Measurements from ENCODE around the gene C1orf35.

Gene C1orf35

GRCh38 chr1:228063251-228064191 is 39.6 kb downstream of the C1orf35 start:
- no peak overlapping the region for H3K4me3 ChIP-seq (ENCODE audit: low read depth, low read length)
- no peak for DNase-seq (ENCODE audit: low read depth)
- TF ChIP-seq CTCF (IDR thresholded peaks at IDR 0.05; ENCODE audit: low read depth, low read length, missing control alignments), result no peak
- in situ Hi-C loops (cut with HindIII; ENCODE audit: low sequenced_read_pairs), result no loop called here

- H3K4me3 ChIP-seq (ENCODE audit: low read depth, low read length), result no peak overlapping the region
- DNase-seq (ENCODE audit: low read depth), result no peak
- TF ChIP-seq CTCF (IDR thresholded peaks at IDR 0.05; ENCODE audit: low read depth, low read length, missing control alignments), result no peak
- in situ Hi-C loops (cut with HindIII; ENCODE audit: low sequenced_read_pairs), result no loop called here
Measured at GRCh38 chr1:228062812-228063211, 40.3 kb downstream of the C1orf35 start.

GRCh38 chr1:228062085-228062791 is 40.9 kb downstream of the C1orf35 start:
- DNase-seq (ENCODE audit: low read depth), result no peak
- in situ Hi-C loops (cut with HindIII; ENCODE audit: low sequenced_read_pairs), result no loop called here
- TF ChIP-seq CTCF (IDR thresholded peaks at IDR 0.05; ENCODE audit: low read depth, low read length, missing control alignments), result no peak
- H3K4me3 ChIP-seq (ENCODE audit: low read depth, low read length), result no peak overlapping the region

GRCh38 chr1:228061411-228062084 is 41.6 kb downstream of the C1orf35 start:
- no peak overlapping the region for H3K4me3 ChIP-seq (ENCODE audit: low read depth, low read length)
- DNase-seq (ENCODE audit: low read depth), result no peak
- TF ChIP-seq CTCF (IDR thresholded peaks at IDR 0.05; ENCODE audit: low read depth, low read length, missing control alignments), result no peak
- in situ Hi-C loops (cut with HindIII; ENCODE audit: low sequenced_read_pairs), result no loop called here

GRCh38 chr1:228060458-228061190 is 42.5 kb downstream of the C1orf35 start:
- no peak for TF ChIP-seq CTCF (IDR thresholded peaks at IDR 0.05; ENCODE audit: low read depth, low read length, missing control alignments)
- DNase-seq (ENCODE audit: low read depth), result no peak
- H3K4me3 ChIP-seq (ENCODE audit: low read depth, low read length), result no peak overlapping the region
- in situ Hi-C loops (cut with HindIII; ENCODE audit: low sequenced_read_pairs), result no loop called here

Data from astrocyte of the cerebellum (primary cell).